Epithelial cell of proximal tubule (primary cell): ENCODE data around the gene COPRS. TPM values are rescaled to one million over a fixed set of nuclear protein-coding genes. Genes with fewer than 3 reads are reported as not detected.
"Not testable (repeated sequence)": the region's sequence is repeated elsewhere in the genome, so short reads cannot be mapped to it uniquely, and the experiment has no call there.

ENCODE experiments used
- DNase-seq: peaks from one replicate; pipeline ENCODE4 v3.0.0-alpha.2; 2011; ENCODE audit warnings: low read depth
- H3K4me3 ChIP-seq: 2 replicates; pipeline ENCODE4 v1.5.1; 2011; ENCODE audit warnings: low read depth, mild to moderate bottlenecking, low read length
- CTCF ChIP-seq: conservative IDR thresholded peaks from 2 replicates; pipeline ENCODE4 v1.5.1; 2012; ENCODE audit warnings: low read depth, mild to moderate bottlenecking, low read length
- total RNA-seq: library from RNA; depleted of rRNA; stranded (reverse); fragments of >200 nt; gene quantifications from 2 replicates; pipeline ENCODE4 v1.2.3, GENCODE V29; 2015

COPRS gene
- total RNA-seq, 1 donor from 2014 or later, result 102 TPM

GRCh38 chr17:31824766-31825360 lies 34.2 kb downstream of the COPRS start:
- H3K4me3 ChIP-seq, result no peak overlapping the region
- TF ChIP-seq CTCF, result no peak
- DNase-seq, result no peak

GRCh38 chr17:31823014-31823413 lies 36.0 kb downstream of the COPRS start:
- no peak overlapping the region for H3K4me3 ChIP-seq
- no peak for TF ChIP-seq CTCF
- no peak for DNase-seq

- DNase-seq, result no peak
- TF ChIP-seq CTCF, result no peak
- H3K4me3 ChIP-seq, result no peak overlapping the region
Measured at GRCh38 chr17:31820691-31821435, 38.2 kb downstream of the COPRS start.

GRCh38 chr17:31819578-31819977 lies 39.5 kb downstream of the COPRS start:
- no peak for TF ChIP-seq CTCF
- H3K4me3 ChIP-seq, result no peak overlapping the region
- no peak for DNase-seq

GRCh38 chr17:31818863-31819262 lies 40.2 kb downstream of the COPRS start:
- not testable (repeated sequence) for DNase-seq

GRCh38 chr17:31815212-31815730 lies 43.8 kb downstream of the COPRS start:
- TF ChIP-seq CTCF, result no peak
- no peak for DNase-seq

More at GRCh38 chr17:31818863-31819262, 40.2 kb downstream of the COPRS start:
- not testable (repeated sequence) for H3K4me3 ChIP-seq

GRCh38 chr17:31811101-31811500 lies 47.9 kb downstream of the COPRS start:
- no peak for DNase-seq
- TF ChIP-seq CTCF, result no peak
- H3K4me3 ChIP-seq, result no peak overlapping the region

More at GRCh38 chr17:31815212-31815730, 43.8 kb downstream of the COPRS start:
- H3K4me3 ChIP-seq, result no peak overlapping the region

GRCh38 chr17:31809876-31810275 lies 49.2 kb downstream of the COPRS start:
- DNase-seq, H3K4me3 ChIP-seq: not testable (repeated sequence)
